Keratinocyte (primary cell): Measurements from ENCODE around the gene PFDN2. TPM values are rescaled to one million over a fixed set of nuclear protein-coding genes. Genes with fewer than 3 reads are reported as not detected.

Experiments
- DNase-seq: peaks from one replicate; pipeline ENCODE4 v3.0.0-alpha.2; 2011; ENCODE audit warnings: low read depth, missing footprints, low spot score
- FAIRE-seq: peaks from 2 replicates; lab custom pipeline; 2011; peaks lifted over from hg19 to GRCh38; lab: Jason Lieb, UNC
- H2AFZ ChIP-seq: 2 replicates; pipeline ENCODE4 v1.6.0; 2012; ENCODE audit warnings: low read length, control low read depth, inconsistent platforms; ENCODE audit not compliant: control insufficient read depth
- H3K27ac ChIP-seq: 2 replicates; pipeline ENCODE4 v1.5.1; 2011; ENCODE audit warnings: low read length; ENCODE audit not compliant: control insufficient read depth, insufficient read depth
- H3K27me3 ChIP-seq: 3 replicates; pipeline ENCODE4 v1.6.0; 2011; ENCODE audit warnings: low read length; ENCODE audit not compliant: control insufficient read depth, insufficient read depth; ENCODE audit errors: extremely low read depth
- H3K36me3 ChIP-seq, 2 experiments: 2 replicates in 1 of 2; 3 replicates in 1 of 2; pipeline ENCODE4 v1.5.1; 2011; ENCODE audit warnings: low read length in 2 of 2, mild to moderate bottlenecking in 1 of 2; ENCODE audit not compliant: control insufficient read depth in 2 of 2, insufficient read depth in 2 of 2; ENCODE audit errors: extremely low read depth in 1 of 2
- H3K4me1 ChIP-seq: 3 replicates; pipeline ENCODE4 v1.5.1; 2011; ENCODE audit warnings: low read length; ENCODE audit not compliant: control insufficient read depth, insufficient read depth; ENCODE audit errors: extremely low read depth
- H3K4me2 ChIP-seq: 3 replicates; pipeline ENCODE4 v1.6.0; 2011; ENCODE audit warnings: low read depth, low read length; ENCODE audit not compliant: control insufficient read depth, insufficient read depth; ENCODE audit errors: extremely low read depth
- H3K4me3 ChIP-seq, 3 experiments: fragments of 200-600 bp in 1 of 3; sonication (generic) in 1 of 3; 2 replicates in 2 of 3; 3 replicates in 1 of 3; pipeline ENCODE4 v1.5.1; 2011 to 2016; ENCODE audit warnings: low read length in 3 of 3, mild to moderate bottlenecking in 3 of 3, control low read depth in 2 of 3, inconsistent platforms in 1 of 3, low read depth in 1 of 3, mixed read lengths in 1 of 3, mixed run types in 1 of 3, moderate library complexity in 1 of 3; ENCODE audit not compliant: control insufficient read depth in 2 of 3, insufficient read depth in 2 of 3; ENCODE audit errors: extremely low read depth in 1 of 3
- H3K79me2 ChIP-seq: 2 replicates; pipeline ENCODE4 v1.6.0; 2012; ENCODE audit warnings: low read length; ENCODE audit not compliant: control insufficient read depth, insufficient read depth
- H3K9ac ChIP-seq: 3 replicates; pipeline ENCODE4 v1.6.0; 2011; ENCODE audit warnings: low read length; ENCODE audit not compliant: control insufficient read depth, insufficient read depth; ENCODE audit errors: extremely low read depth
- H3K9me1 ChIP-seq: 3 replicates; pipeline ENCODE4 v1.6.0; 2011; ENCODE audit warnings: low read length; ENCODE audit not compliant: control insufficient read depth, insufficient read depth; ENCODE audit errors: extremely low read depth
- H3K9me3 ChIP-seq: 2 replicates; pipeline ENCODE4 v1.5.1; 2012; ENCODE audit warnings: low read depth, low read length; ENCODE audit not compliant: control insufficient read depth
- H4K20me1 ChIP-seq: 3 replicates; pipeline ENCODE4 v1.6.0; 2011; ENCODE audit warnings: low read length; ENCODE audit not compliant: control insufficient read depth, insufficient read depth; ENCODE audit errors: extremely low read depth
- CTCF ChIP-seq, 3 experiments: IDR thresholded peaks in 1 of 3; conservative IDR thresholded peaks in 1 of 3; optimal IDR thresholded peaks in 1 of 3; 2 replicates in 2 of 3; 3 replicates in 1 of 3; pipeline versions ENCODE3 to v1.5.1; 2011; ENCODE audit warnings: low read length in 3 of 3, mild to moderate bottlenecking in 3 of 3, moderate library complexity in 2 of 3, control low read depth in 1 of 3, inconsistent platforms in 1 of 3; ENCODE audit not compliant: insufficient read depth in 2 of 3; ENCODE audit errors: extremely low read depth in 1 of 3
- EZH2 ChIP-seq: IDR thresholded peaks from one replicate; pipeline ENCODE4 v1.6.1; 2012; ENCODE audit warnings: inconsistent platforms, mild to moderate bottlenecking, low read length, moderate library complexity
- dilution Hi-C: fragments of 300-500 bp; cut with MboI; formaldehyde crosslinking; loops from one replicate; pipeline ENCODE4 v1.7.0; 2020; ENCODE audit warnings: low sequenced_read_pairs; ENCODE audit not compliant: extremely low pct_ligation_motif_present
- polyA plus RNA-seq, 5 experiments: library from polyadenylated mRNA; depleted of rRNA in 3 of 5; stranded (reverse) in 3 of 5; stranded (forward) in 1 of 5; unstranded in 1 of 5; fragments of >200 nt; gene quantifications; 1 replicate in 1 of 5; 2 replicates in 3 of 5; 3 replicates in 1 of 5; pipeline versions ENCODE4 v1.2.1 to v1.2.3, GENCODE V29; 2011 to 2012; ENCODE audit warnings: missing spikeins in 2 of 5, low read depth in 1 of 5, low replicate concordance in 1 of 5

Gene PFDN2
- polyA plus RNA-seq, 1 donor (not counting 4 experiments of a cell fraction or from before 2014, with no cell fraction given) = 184 TPM

GRCh38 chr1:161157867-161158266 is 40.0 kb upstream of the PFDN2 start:
- peaks cover 21% of the 10 kb centered on the region for H3K79me2 ChIP-seq
- H3K27ac ChIP-seq = peak overlapping the region; percentile 84
- peaks cover 26% of the 10 kb centered on the region for H3K4me1 ChIP-seq
- no peaks in the 10 kb centered on the region for H3K27me3 ChIP-seq
- no peak for TF ChIP-seq EZH2
- no peak for TF ChIP-seq CTCF (optimal IDR thresholded peaks at IDR 0.05 in 1 of 3, IDR thresholded peaks at IDR 0.05 in 1 of 3, conservative IDR thresholded peaks at IDR 0.05 in 1 of 3; ENCODE audit: extremely low read depth in 1 of 3, insufficient read depth in 2 of 3, low read length in 3 of 3)
- H4K20me1 ChIP-seq = no peaks in the 10 kb centered on the region
- FAIRE-seq (no peak), DNase-seq (no peak)
- H3K4me3 ChIP-seq = no peak overlapping the region
- H2AFZ ChIP-seq = no peak overlapping the region
- H3K9ac ChIP-seq = no peak overlapping the region
- H3K36me3 ChIP-seq = peaks cover 7 to 15% of the 10 kb centered on the region in 2 experiments
- no peaks in the 10 kb centered on the region for H3K9me1 ChIP-seq
- dilution Hi-C loops = no loop called here
- H3K9me3 ChIP-seq = no peaks in the 10 kb centered on the region
- H3K4me2 ChIP-seq = no peak overlapping the region

- FAIRE-seq = peak; percentile 32
- no peak for DNase-seq
- Histone ChIP-seq H3K9me1 (no peaks in the 10 kb centered on the region), H3K9me3 (no peaks in the 10 kb centered on the region), H3K36me3 (peaks cover 2 to 6% of the 10 kb centered on the region in 2 experiments), H3K27me3 (no peaks in the 10 kb centered on the region), H4K20me1 (no peaks in the 10 kb centered on the region), H3K27ac (peak within 1 kb of the TSS; percentile 99), H3K4me3 (peak within 1 kb of the TSS; percentile 71 to 98 (median 95)), H3K4me2 (peak within 1 kb of the TSS; percentile 90), H3K9ac (peak within 1 kb of the TSS; percentile 99), H3K79me2 (peaks cover 7% of the 10 kb centered on the region), H2AFZ (peak within 1 kb of the TSS; percentile 97), H3K4me1 (peaks cover 19% of the 10 kb centered on the region)
- TF ChIP-seq CTCF (optimal IDR thresholded peaks at IDR 0.05 in 1 of 3, IDR thresholded peaks at IDR 0.05 in 1 of 3, conservative IDR thresholded peaks at IDR 0.05 in 1 of 3; ENCODE audit: extremely low read depth in 1 of 3, insufficient read depth in 2 of 3, low read length in 3 of 3) (no peak), EZH2 (no peak)
- dilution Hi-C loops = no loop called here
These were observed 36.0 kb upstream of the PFDN2 start, which contains the start of gene UFC1 for GRCh38 chr1:161153682-161154337. Gene UFC1, plus strand, starts transcription at chr1:161153978. Its CDS starts 20 bp downstream, at chr1:161153998.
